Lung (tissue), 12 donors: ENCODE measurements around the gene DNAJC13. TPM values are rescaled to one million over a fixed set of nuclear protein-coding genes. Genes with fewer than 3 reads are reported as not detected.
A peak's percentile ranks its signal among the peaks of the same experiment; 100 is the strongest.

Experiments
- ATAC-seq: fragments of 200-7000 bp; cut with Tn5 transposase; one replicate; pipeline ENCODE4 v1.9.1; 2020; ENCODE audit warnings: moderate number of reproducible peaks; ENCODE audit not compliant: insufficient read depth, low FRiP score
- DNase-seq, 3 donors: peaks; one replicate each; pipeline ENCODE4 v3.0.0-alpha.2; 2013 to 2017
- H3K27ac ChIP-seq, 2 donors: one replicate each; pipeline ENCODE4 v1.5.1; 2013; ENCODE audit warnings: mild to moderate bottlenecking in 2 of 2, moderate library complexity in 2 of 2, control low read depth in 1 of 2, inconsistent platforms in 1 of 2, low read depth in 1 of 2, low read length in 1 of 2
- H3K27me3 ChIP-seq, 3 donors: one replicate each; pipeline ENCODE4 v1.5.1; 2013; ENCODE audit warnings: low read length in 2 of 3; ENCODE audit not compliant: control insufficient read depth in 3 of 3, insufficient read depth in 3 of 3
- H3K36me3 ChIP-seq, 4 donors: one replicate each; pipeline ENCODE4 v1.5.1; 2013; ENCODE audit warnings: low read length in 4 of 4, mild to moderate bottlenecking in 1 of 4, moderate library complexity in 1 of 4; ENCODE audit not compliant: control insufficient read depth in 4 of 4, insufficient read depth in 4 of 4
- H3K4me1 ChIP-seq, 5 donors: one replicate each; pipeline ENCODE4 v1.5.1; 2013; ENCODE audit warnings: low read length in 5 of 5, mild to moderate bottlenecking in 2 of 5, moderate library complexity in 1 of 5; ENCODE audit not compliant: control insufficient read depth in 5 of 5, insufficient read depth in 5 of 5
- H3K4me3 ChIP-seq: one replicate; pipeline ENCODE4 v1.5.1; 2013; ENCODE audit warnings: mild to moderate bottlenecking, control low read depth, moderate library complexity
- H3K9ac ChIP-seq, 2 donors: one replicate each; pipeline ENCODE4 v1.5.1; 2013; ENCODE audit warnings: low read length in 2 of 2, control low read depth in 1 of 2; ENCODE audit not compliant: insufficient read depth in 1 of 2
- H3K9me3 ChIP-seq, 4 donors: one replicate each; pipeline ENCODE4 v1.5.1; 2013; ENCODE audit warnings: low read length in 3 of 4, mild to moderate bottlenecking in 1 of 4, moderate library complexity in 1 of 4; ENCODE audit not compliant: control insufficient read depth in 4 of 4, insufficient read depth in 3 of 4
- WGBS, 2 donors: extraction: QIAGEN DNeasy Blood & Tissue Kit; methylation state at CpG; one replicate each; pipeline ENCODE4 v1.1.7; 2013; 5-methylcytosine and 5-hydroxymethylcytosine counted together
- polyA plus RNA-seq, 2 donors: library from polyadenylated mRNA; stranded (reverse); fragments of 200-250 nt; gene quantifications; one replicate each; pipeline ENCODE4 v1.2.1, GENCODE V29; 2013
- total RNA-seq, 2 donors: library from RNA; depleted of rRNA in 1 of 2; stranded (reverse); fragments of >200 nt in 1 of 2; gene quantifications; one replicate each; pipeline ENCODE4 v1.2.1, GENCODE V29; 2014 to 2021
- TF ChIP-seq, protein P1 (sequence below): IDR thresholded peaks from 2 replicates; pipeline ENCODE4 v1.5.1; 2012; ENCODE audit warnings: mild to moderate bottlenecking; ENCODE audit errors: control extremely low read depth, extremely low read depth
- donor health status: control.
- donor health status: control.
- donor health status: Bipolar disorder and iron deficiency.
- donor health status: healthy.
- donor health status: DM: yes; HTN: yes; CAD: no.

The DNAJC13 gene
- total and polyA plus RNA-seq, 4 donors = 6.7 to 132 (median 23.5) TPM

DNA sequence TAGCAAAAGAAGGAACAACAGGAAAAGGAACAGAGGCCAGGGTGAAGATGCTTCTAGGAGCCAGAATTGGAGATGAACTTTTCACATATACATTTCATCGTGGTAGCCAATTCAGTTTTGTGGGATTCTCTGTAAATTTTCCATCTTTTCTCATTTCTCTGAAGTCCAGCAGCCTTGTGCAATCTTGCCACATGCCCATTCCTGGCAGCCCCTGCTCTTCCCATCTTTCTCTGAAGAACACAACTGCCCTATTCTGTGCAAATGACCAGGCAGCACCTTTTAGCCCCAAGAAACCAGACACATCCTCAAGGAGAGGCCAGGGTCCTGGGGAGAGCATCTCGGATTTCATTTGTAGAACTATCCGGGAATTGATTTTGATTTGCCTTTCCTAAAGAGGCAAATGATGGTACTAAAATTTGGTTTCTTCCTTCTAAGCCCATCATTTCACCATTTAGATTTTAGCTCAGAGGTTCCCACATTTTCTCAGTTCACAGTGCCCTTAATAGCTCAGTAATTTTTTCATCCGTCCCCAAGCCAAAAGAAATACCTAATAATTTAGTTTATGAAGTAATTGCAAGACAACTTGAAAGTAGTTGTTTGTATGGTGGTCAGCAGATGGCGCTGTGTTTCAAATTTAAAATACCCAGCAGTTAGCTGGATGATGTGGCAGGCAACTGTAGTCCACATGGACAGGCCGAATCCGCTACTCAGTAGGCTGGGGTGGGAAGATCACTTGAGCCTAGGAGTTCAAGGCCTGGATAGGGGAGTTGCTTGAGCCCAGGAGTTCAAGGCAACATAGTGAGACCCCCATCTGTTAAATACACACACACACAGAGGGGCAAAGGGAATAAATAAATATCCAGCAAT lies 118.5 kb downstream of the DNAJC13 start:
- ATAC-seq = peak; percentile 83
- no peaks in the 10 kb centered on the region for H3K27me3 ChIP-seq
- H3K4me3 ChIP-seq = no peak overlapping the region
- DNase-seq = peak; percentile 65 to 77 (median 70)
- H3K36me3 ChIP-seq = peaks cover 10 to 33% (median 23%) of the 10 kb centered on the region in 4 donors
- no peaks in the 10 kb centered on the region for H3K9me3 ChIP-seq
- no peak overlapping the region for H3K27ac ChIP-seq
- H3K9ac ChIP-seq = no peak overlapping the region
- TF ChIP-seq, protein P1, sequence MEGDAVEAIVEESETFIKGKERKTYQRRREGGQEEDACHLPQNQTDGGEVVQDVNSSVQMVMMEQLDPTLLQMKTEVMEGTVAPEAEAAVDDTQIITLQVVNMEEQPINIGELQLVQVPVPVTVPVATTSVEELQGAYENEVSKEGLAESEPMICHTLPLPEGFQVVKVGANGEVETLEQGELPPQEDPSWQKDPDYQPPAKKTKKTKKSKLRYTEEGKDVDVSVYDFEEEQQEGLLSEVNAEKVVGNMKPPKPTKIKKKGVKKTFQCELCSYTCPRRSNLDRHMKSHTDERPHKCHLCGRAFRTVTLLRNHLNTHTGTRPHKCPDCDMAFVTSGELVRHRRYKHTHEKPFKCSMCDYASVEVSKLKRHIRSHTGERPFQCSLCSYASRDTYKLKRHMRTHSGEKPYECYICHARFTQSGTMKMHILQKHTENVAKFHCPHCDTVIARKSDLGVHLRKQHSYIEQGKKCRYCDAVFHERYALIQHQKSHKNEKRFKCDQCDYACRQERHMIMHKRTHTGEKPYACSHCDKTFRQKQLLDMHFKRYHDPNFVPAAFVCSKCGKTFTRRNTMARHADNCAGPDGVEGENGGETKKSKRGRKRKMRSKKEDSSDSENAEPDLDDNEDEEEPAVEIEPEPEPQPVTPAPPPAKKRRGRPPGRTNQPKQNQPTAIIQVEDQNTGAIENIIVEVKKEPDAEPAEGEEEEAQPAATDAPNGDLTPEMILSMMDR = peak; percentile 68
- H3K4me1 ChIP-seq = no peaks in the 10 kb centered on the region
- WGBS, 2 donors = 63 to 69% methylated on average over 7 of the region's 7 CpGs

GRCh38 chr3:132536442-132537153 lies 119.3 kb downstream of the DNAJC13 start:
- H3K4me3 ChIP-seq = no peak overlapping the region
- H3K27ac ChIP-seq = no peak overlapping the region
- H3K9me3 ChIP-seq = no peaks in the 10 kb centered on the region
- H3K9ac ChIP-seq = no peak overlapping the region
- no peak for ATAC-seq
- no peaks in the 10 kb centered on the region for H3K4me1 ChIP-seq
- no peaks in the 10 kb centered on the region for H3K27me3 ChIP-seq
- TF ChIP-seq, protein P1 = no peak
- no peak for DNase-seq
- H3K36me3 ChIP-seq = peaks cover 10 to 32% (median 22%) of the 10 kb centered on the region in 4 donors
- WGBS, 2 donors = 87 to 91% methylated on average over 3 of the region's 3 CpGs

DNA sequence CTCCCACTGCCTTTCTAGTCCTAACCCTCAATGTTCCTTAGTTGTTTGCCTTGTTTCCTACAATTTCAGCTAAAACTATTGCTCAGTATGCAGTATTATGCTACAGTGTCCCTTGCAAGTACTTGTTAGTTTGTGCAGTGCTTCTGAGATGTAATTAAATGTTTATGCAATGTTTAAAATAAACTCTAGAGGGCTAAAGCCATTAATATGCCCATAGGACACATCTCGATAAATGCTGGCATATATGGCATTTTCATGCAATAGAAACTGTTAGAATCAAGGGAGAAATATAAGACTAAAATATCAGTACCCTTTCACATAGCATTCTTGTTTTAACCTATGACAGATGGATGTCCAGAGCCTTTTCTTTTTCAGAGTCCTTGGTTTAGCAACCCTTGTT lies 120.0 kb downstream of the DNAJC13 start:
- H3K9me3 ChIP-seq = no peaks in the 10 kb centered on the region
- DNase-seq (no peak), ATAC-seq (no peak)
- no peaks in the 10 kb centered on the region for H3K27me3 ChIP-seq
- H3K4me3 ChIP-seq = no peak overlapping the region
- H3K9ac ChIP-seq = no peak overlapping the region
- peaks cover 10 to 36% (median 22%) of the 10 kb centered on the region in 4 donors for H3K36me3 ChIP-seq
- WGBS, 2 donors = 90 to 93% methylated on average over 1 of the region's 1 CpG
- H3K27ac ChIP-seq = no peak overlapping the region
- peaks cover 0 to 2% (median 0%) of the 10 kb centered on the region in 5 donors for H3K4me1 ChIP-seq
- TF ChIP-seq, protein P1 = no peak
